HG03159 (cell line): ENCODE data around the gene ANO10.

ENCODE experiments used
- ATAC-seq: cut with Tn5 transposase; IDR thresholded peaks from one replicate; pipeline ENCODE4 v1.9.1; 2021; ENCODE audit warnings: mild to moderate bottlenecking, moderate library complexity; ENCODE audit not compliant: unreplicated experiment

Gene ANO10

GRCh38 chr3:43434431-43434830 lies 187.4 kb downstream of the ANO10 start:
- no peak for ATAC-seq

GRCh38 chr3:43432462-43432861 lies 189.3 kb downstream of the ANO10 start:
- ATAC-seq: no peak

DNA sequence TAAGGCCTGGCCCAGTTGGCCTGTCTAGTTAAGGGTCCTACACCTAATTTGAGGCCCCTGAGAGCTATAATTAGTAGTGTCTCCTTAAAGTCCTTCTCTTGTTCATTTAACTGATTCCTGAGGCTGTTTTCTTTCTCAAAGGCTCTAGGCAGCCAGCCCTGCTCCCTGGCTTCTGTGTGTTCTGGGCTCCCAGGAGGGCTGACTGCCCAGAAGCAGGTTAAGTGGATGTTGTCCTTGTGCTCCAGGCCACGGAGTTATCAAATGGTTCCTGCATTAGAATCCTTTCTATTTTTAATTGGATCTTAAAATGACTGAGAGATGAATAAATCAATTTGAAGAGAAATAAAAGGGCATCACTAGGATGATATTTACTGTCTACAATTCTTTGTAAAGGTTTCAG lies 195.4 kb downstream of the ANO10 start:
- ATAC-seq: no peak

GRCh38 chr3:43425829-43426228 lies 196.0 kb downstream of the ANO10 start:
- no peak for ATAC-seq

- no peak for ATAC-seq
These were observed 198.2 kb downstream of the ANO10 start for GRCh38 chr3:43423639-43424038.

- ATAC-seq: no peak
These were observed 198.7 kb downstream of the ANO10 start for GRCh38 chr3:43423142-43423541.

GRCh38 chr3:43418601-43419272 lies 203.1 kb downstream of the ANO10 start:
- ATAC-seq: no peak

GRCh38 chr3:43417133-43417532 lies 204.7 kb downstream of the ANO10 start:
- ATAC-seq: no peak

GRCh38 chr3:43415088-43415487 lies 206.7 kb downstream of the ANO10 start:
- ATAC-seq: no peak

- no peak for ATAC-seq
These were observed 208.0 kb downstream of the ANO10 start for GRCh38 chr3:43413676-43414368.

DNA sequence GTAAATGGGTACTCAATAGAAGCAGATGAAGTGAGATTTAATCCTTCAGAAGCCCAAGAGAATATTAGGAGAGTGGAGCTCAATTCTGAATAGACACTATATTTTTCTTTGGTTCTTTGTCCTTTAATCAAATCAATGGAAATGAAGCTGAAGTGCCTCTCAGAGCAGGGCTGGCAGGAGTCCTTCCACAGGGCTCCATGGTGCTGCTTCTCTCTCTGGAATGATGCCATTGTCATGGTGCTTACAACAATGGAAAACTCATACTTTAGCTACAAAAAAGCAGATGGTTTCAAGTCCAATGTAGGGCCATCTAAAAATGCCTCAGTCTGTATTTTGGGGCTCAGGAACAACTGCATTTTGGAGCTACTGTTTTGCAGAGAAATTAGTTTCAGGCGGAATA lies 210.4 kb downstream of the ANO10 start:
- no peak for ATAC-seq

DNA sequence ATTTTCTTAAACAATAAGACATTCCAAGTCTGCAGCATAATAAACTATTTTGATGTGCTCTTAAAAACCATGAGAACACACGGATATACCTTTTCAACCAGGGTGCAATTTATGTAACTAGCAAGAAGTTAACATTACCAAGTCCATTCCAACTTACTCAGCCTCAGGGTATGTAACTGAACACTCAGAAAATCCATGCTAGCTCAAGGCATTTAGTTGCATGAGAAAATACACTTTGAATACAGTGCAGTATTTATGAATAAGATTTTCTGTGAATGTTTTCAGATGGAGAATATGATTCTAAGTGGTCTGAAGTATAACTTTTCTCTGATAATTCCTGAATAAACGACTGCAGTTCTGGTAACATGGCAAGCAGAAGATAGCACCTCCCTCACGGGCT lies 211.2 kb downstream of the ANO10 start:
- ATAC-seq: no peak

DNA sequence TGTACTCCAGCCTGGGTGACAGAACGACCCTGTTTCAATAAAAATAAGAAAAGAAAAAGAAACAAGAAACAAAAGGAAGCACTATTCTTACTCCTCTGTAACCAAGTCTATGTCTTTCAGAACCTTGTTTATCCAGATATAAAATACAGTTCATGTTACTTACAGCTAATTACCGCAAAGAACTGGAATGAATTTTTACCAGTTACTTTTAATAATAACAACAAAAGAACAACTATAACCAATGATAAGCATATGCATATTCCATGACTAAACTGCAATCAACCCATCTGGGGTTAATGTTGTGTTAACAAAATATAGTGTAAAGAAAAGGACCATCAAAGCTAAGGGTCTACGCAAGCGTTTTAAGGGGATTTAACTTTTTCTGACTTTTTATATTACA lies 212.3 kb downstream of the ANO10 start:
- no peak for ATAC-seq

- no peak for ATAC-seq
These were observed 215.2 kb downstream of the ANO10 start for GRCh38 chr3:43406643-43407023.

GRCh38 chr3:43405888-43406642 lies 215.7 kb downstream of the ANO10 start:
- ATAC-seq: no peak

GRCh38 chr3:43400781-43401730 lies 220.8 kb downstream of the ANO10 start:
- ATAC-seq: no peak

GRCh38 chr3:43400167-43400566 lies 221.6 kb downstream of the ANO10 start:
- no peak for ATAC-seq

- no peak for ATAC-seq
These were observed 222.8 kb downstream of the ANO10 start for GRCh38 chr3:43399034-43399433.

DNA sequence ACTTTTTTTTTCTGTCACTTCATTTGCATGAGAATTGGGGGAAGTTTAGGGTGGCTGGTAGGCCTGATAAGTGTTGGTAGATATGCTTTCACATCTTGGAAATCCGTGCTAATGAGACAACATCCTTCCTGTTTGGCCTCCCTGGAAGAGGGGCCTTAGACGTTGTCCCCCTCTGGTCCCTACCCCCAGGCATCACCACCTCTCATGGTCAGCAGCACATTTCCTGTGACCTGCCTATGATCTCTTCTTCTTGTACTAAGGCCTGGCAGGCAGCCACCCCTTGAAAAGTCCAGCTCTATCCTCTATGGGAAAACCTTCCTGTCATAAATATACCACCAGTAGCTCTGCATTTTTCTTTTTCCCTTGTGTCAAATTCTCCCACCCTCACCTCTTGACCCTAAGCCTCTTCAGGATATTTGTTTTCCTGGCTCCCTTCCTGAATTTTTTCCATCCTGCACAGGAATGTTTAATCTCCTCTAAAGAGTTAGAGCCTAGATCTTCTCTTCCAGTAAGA lies 227.7 kb downstream of the ANO10 start:
- no peak for ATAC-seq

DNA sequence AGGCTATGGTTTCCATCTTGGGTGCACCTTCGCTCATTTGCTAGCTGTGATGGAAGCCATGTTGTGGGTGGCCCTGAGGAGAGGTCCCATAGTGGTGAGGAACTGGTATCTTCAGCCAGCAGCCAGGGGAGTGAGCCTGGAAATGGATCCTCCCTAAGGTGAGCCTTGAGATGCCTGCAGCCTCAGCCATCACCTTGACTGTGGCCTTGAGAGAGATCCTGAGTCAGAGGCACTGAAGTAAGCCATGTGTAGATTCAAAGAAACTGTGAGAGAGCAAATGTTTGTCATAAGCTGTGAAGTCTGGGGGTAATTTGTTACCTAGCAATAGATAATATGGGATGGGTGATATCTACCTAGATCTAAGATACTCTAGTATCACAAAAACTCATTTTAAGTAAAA lies 230.2 kb downstream of the ANO10 start:
- ATAC-seq: no peak

DNA sequence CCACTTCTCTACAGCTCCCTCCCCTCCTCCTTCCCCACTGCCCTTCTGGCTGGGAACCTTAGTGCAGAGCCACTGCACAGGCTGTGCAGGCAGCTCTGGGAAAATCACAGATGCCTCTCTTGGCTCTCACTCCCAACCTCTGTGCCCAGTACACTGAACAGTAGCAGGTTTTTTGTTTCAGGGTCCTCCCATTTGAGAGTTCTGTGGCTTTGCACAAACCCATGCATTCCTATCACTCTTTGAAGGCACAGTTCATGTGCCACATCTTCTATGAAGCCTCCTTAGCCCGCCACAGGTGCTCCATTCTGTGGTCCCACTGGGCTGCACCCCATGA lies 231.6 kb downstream of the ANO10 start:
- ATAC-seq: no peak
